GM12878 (cell line): Measurements from ENCODE around the gene RESP18. TPM values are rescaled to one million over a fixed set of nuclear protein-coding genes. Genes with fewer than 3 reads are reported as not detected.
A peak's percentile ranks its signal among the peaks of the same experiment; 100 is the strongest.

ENCODE experiments used
- ATAC-seq: fragments of 200-7000 bp; cut with Tn5 transposase; 3 replicates; pipeline ENCODE4 v1.9.1; 2020; ENCODE audit warnings: mild to moderate bottlenecking, moderate library complexity
- BruUV-seq: library from RNA; stranded (reverse); fragments of 400-500 nt; replicated peaks from 2 replicates; lab custom pipeline; 2021; lab: Mats Ljungman, UMichigan
- CTCF ChIA-PET: fragments of 300-600 bp; sonication (Branson Sonifier 250); formaldehyde crosslinking; extraction: SDS; loops from one replicate; lab custom pipeline; 2021; ENCODE audit warnings: inconsistent platforms; lab: Yijun Ruan, JAX
- POLR2A ChIA-PET: fragments of 350-600 bp; formaldehyde crosslinking; extraction: SDS; loops from one replicate; lab custom pipeline; 2021; ENCODE audit warnings: inconsistent platforms; lab: Charles Lee
- RAD21 ChIA-PET: fragments of 300-600 bp; sonication (Branson Sonifier 250); formaldehyde crosslinking; loops from one replicate; lab custom pipeline; 2023; ENCODE audit warnings: antibody characterized with exemption; ENCODE audit not compliant: unreplicated experiment; lab: Charles Lee
- SMC1A ChIA-PET: fragments of 300-600 bp; sonication (Branson Sonifier 250); formaldehyde crosslinking; loops from one replicate; lab custom pipeline; 2023; ENCODE audit not compliant: unreplicated experiment, uncharacterized antibody; lab: Charles Lee
- DNase-seq: peaks from one replicate; pipeline ENCODE4 v3.0.0-alpha.2; 2011; ENCODE audit warnings: low read depth, low spot score
- FAIRE-seq: peaks from 3 replicates; lab custom pipeline; 2011; peaks lifted over from hg19 to GRCh38; lab: Jason Lieb, UNC
- H2AFZ ChIP-seq: 2 replicates; pipeline ENCODE4 v1.6.0; 2011; ENCODE audit warnings: low read depth, low read length, control low read depth; ENCODE audit not compliant: control insufficient read depth
- H3K27ac ChIP-seq: 2 replicates; pipeline ENCODE4 v1.5.1; 2011; ENCODE audit warnings: control low read depth; ENCODE audit not compliant: control insufficient read depth, insufficient read depth
- H3K27me3 ChIP-seq, 2 experiments: replicated peaks in 1 of 2; 2 replicates each; pipeline versions ENCODE4 v1.6.0 to v1.6.1; 2011; ENCODE audit warnings: low read length in 1 of 2; ENCODE audit not compliant: control insufficient read depth in 2 of 2, insufficient read depth in 2 of 2
- H3K36me3 ChIP-seq, 2 experiments: 2 replicates each; pipeline ENCODE4 v1.5.1; 2011; ENCODE audit warnings: low read length in 1 of 2; ENCODE audit not compliant: control insufficient read depth in 2 of 2, insufficient read depth in 2 of 2
- H3K4me1 ChIP-seq: 2 replicates; pipeline ENCODE4 v1.6.1; 2011; ENCODE audit warnings: mild to moderate bottlenecking, low read length, moderate library complexity, mixed read lengths; ENCODE audit not compliant: control insufficient read depth, insufficient read depth
- H3K4me2 ChIP-seq: 2 replicates; pipeline ENCODE4 v1.6.0; 2011; ENCODE audit warnings: control low read depth; ENCODE audit not compliant: control insufficient read depth, insufficient read depth
- H3K4me3 ChIP-seq: fragments of 200-600 bp; sonication (generic); 2 replicates; pipeline ENCODE4 v1.5.1; 2016
- H3K79me2 ChIP-seq: 2 replicates; pipeline ENCODE4 v1.6.0; 2011; ENCODE audit warnings: low read length; ENCODE audit not compliant: control insufficient read depth, insufficient read depth
- H3K9ac ChIP-seq: 2 replicates; pipeline ENCODE4 v1.8.0; 2011; ENCODE audit warnings: low read length, control low read depth, mixed read lengths; ENCODE audit not compliant: control insufficient read depth, insufficient read depth
- H3K9me3 ChIP-seq: replicated peaks from 3 replicates; pipeline ENCODE4 v1.5.1; 2011; ENCODE audit warnings: mild to moderate bottlenecking, low read length; ENCODE audit not compliant: control insufficient read depth, insufficient read depth
- H4K20me1 ChIP-seq: 2 replicates; pipeline ENCODE4 v1.6.0; 2011; ENCODE audit not compliant: control insufficient read depth, insufficient read depth
- ASH2L ChIP-seq: fragments of 300-600, 200-600 bp; sonication (generic); IDR thresholded peaks from 2 replicates; pipeline ENCODE4 v1.6.1; 2017; ENCODE audit warnings: low read depth, mild to moderate bottlenecking, borderline replicate concordance
- CEBPB ChIP-seq, 2 experiments: fragments of 150-350 bp in 1 of 2; IDR thresholded peaks; 2 replicates each; pipeline ENCODE4 v1.6.1; 2012 to 2014; ENCODE audit warnings: low read depth in 2 of 2, low read length in 2 of 2, borderline replicate concordance in 1 of 2, inconsistent platforms in 1 of 2
- CTCF ChIP-seq, 3 experiments: IDR thresholded peaks in 2 of 3; conservative IDR thresholded peaks in 1 of 3; 2 replicates each; pipeline ENCODE4 v1.5.1; 2011; ENCODE audit warnings: low read depth in 3 of 3, low read length in 3 of 3, mild to moderate bottlenecking in 3 of 3, control low read depth in 2 of 3, moderate library complexity in 2 of 3, inconsistent platforms in 1 of 3, mixed read lengths in 1 of 3; ENCODE audit not compliant: control insufficient read depth in 2 of 3, insufficient read depth in 1 of 3; ENCODE audit errors: extremely low read depth in 1 of 3
- RAD21 ChIP-seq: IDR thresholded peaks from 2 replicates; pipeline ENCODE4 v1.6.1; 2011; ENCODE audit warnings: mild to moderate bottlenecking, low read depth, low read length, moderate library complexity; ENCODE audit not compliant: insufficient read depth
- RUNX3 ChIP-seq: IDR thresholded peaks from 2 replicates; pipeline ENCODE4 v1.6.1; 2012; ENCODE audit warnings: low read length, inconsistent platforms
- SMAD1 ChIP-seq: fragments of 450-650 bp; IDR thresholded peaks from 2 replicates; pipeline ENCODE4 v1.6.1; 2018; ENCODE audit warnings: mild to moderate bottlenecking, low read depth; ENCODE audit not compliant: partially characterized antibody
- SMARCA5 ChIP-seq: fragments of 450-650 bp; IDR thresholded peaks from 2 replicates; pipeline ENCODE4 v1.6.1; 2017; ENCODE audit warnings: mild to moderate bottlenecking
- SMC3 ChIP-seq: IDR thresholded peaks from 2 replicates; pipeline ENCODE4 v1.6.1; 2011; ENCODE audit warnings: low read length, improper control_type of control experiment, borderline replicate concordance
- TBL1XR1 ChIP-seq: IDR thresholded peaks from 2 replicates; pipeline ENCODE4 v1.6.1; 2012; ENCODE audit warnings: low read depth, low read length, improper control_type of control experiment
- TCF12 ChIP-seq: IDR thresholded peaks from 2 replicates; pipeline ENCODE4 v1.6.1; 2011; ENCODE audit warnings: low read depth, mild to moderate bottlenecking, low read length
- ZBTB33 ChIP-seq: fragments of 450-650 bp; IDR thresholded peaks from 2 replicates; pipeline ENCODE4 v1.6.1; 2017; ENCODE audit warnings: mild to moderate bottlenecking
- WGBS: methylation state at CpG from one replicate; pipeline ENCODE4 v1.1.6; 2016; ENCODE audit warnings: low lambda C conversion rate; ENCODE audit not compliant: insufficient replicate concordance, insufficient coverage; ENCODE audit errors: missing lambda C conversion rate; 5-methylcytosine and 5-hydroxymethylcytosine counted together
- in situ Hi-C: fragments of 300-500 bp; cut with MboI; formaldehyde crosslinking; loops from 9 replicates; pipeline ENCODE4 v1.14.3; 2018; ENCODE audit warnings: mixed read lengths
- intact Hi-C: fragments of 100-400 bp; cut with micrococcal nuclease; formaldehyde crosslinking; loops from one replicate; pipeline ENCODE4 v1.14.2; 2022; ENCODE audit not compliant: unreplicated experiment
- polyA plus RNA-seq, 11 experiments: library from polyadenylated mRNA; depleted of rRNA in 4 of 11; unstranded in 6 of 11; stranded (reverse) in 5 of 11; fragments of >200 nt; fragmentation: Nextera tagmentation in 4 of 11; fragmentation: Illumina TruSeq in 1 of 11; extraction: Ambion mirVana in 4 of 11; extraction: Trizol in 1 of 11; gene quantifications; 1 replicate in 1 of 11; 2 replicates in 10 of 11; pipeline versions ENCODE4 v1.2.1 to v1.2.3, GENCODE V29; 2011 to 2016; ENCODE audit warnings: inconsistent platforms in 2 of 11, missing spikeins in 2 of 11, low read depth in 1 of 11
- total RNA-seq, 4 experiments: library from RNA; depleted of rRNA in 3 of 4; stranded (reverse); fragments of >200 nt in 3 of 4; fragmentation: Illumina TruSeq in 1 of 4; extraction: Trizol in 1 of 4; gene quantifications; 2 replicates each; pipeline versions ENCODE4 v1.2.1 to v1.2.3, GENCODE V29; 2013 to 2021
- TF ChIP-seq, protein P1 (sequence below): fragments of 450-650 bp; IDR thresholded peaks from 2 replicates; pipeline ENCODE4 v1.6.1; 2017; ENCODE audit warnings: mild to moderate bottlenecking, moderate library complexity

The RESP18 gene
- total and polyA plus RNA-seq, 10 of the 15 experiments (the other 5 are each of a cell fraction or from before 2014, with no cell fraction given) = not detected

GRCh38 chr2:219352448-219353023 lies 20.0 kb upstream of the RESP18 start:
- WGBS = 1% methylated on average over 5 of the region's 5 CpGs
- Histone ChIP-seq H3K27me3 (peaks cover 0 to 2% of the 10 kb centered on the region in 2 experiments; a peak in 2 of 4 replicates), H3K4me1 (no peaks in the 10 kb centered on the region), H3K27ac (no peak overlapping the region), H3K9ac (no peak overlapping the region), H2AFZ (no peak overlapping the region), H4K20me1 (no peaks in the 10 kb centered on the region), H3K79me2 (no peaks in the 10 kb centered on the region)
- intact Hi-C loops (loop anchor here (1.0 kb wide), 1 partner anchor 192 kb away; the partner anchor contains the start of gene NHEJ1), in situ Hi-C loops (no loop called here)
- DNase-seq = no peak
- BruUV-seq = no TSS peak
- ChIA-PET RAD21 (interaction anchor here (3.1 kb wide), 1 partner anchor 193 kb away, joined by 9 read pairs; no protein-coding TSS in a partner anchor), SMC1A (interaction anchor here (1.3 kb wide), 1 partner anchor 195 kb away, joined by 4 read pairs; no protein-coding TSS in a partner anchor), POLR2A (no interaction called here)
- ATAC-seq = peak; percentile 97
- FAIRE-seq = peak; percentile 44
- TF ChIP-seq TBL1XR1 (no peak), TCF12 (no peak), CEBPB (IDR thresholded peaks at IDR 0.05; ENCODE audit: borderline replicate concordance in 1 of 2, low read depth in 2 of 2, low read length in 2 of 2) (no peak), RAD21 (peak; percentile 64), ASH2L (no peak), SMAD1 (no peak), SMC3 (peak; percentile 44; the same call in 1 of the 2 replicates), CTCF (IDR thresholded peaks at IDR 0.05 in 2 of 3, conservative IDR thresholded peaks at IDR 0.05 in 1 of 3; ENCODE audit: control insufficient read depth in 2 of 3, extremely low read depth in 1 of 3, insufficient read depth in 1 of 3, low read depth in 3 of 3, low read length in 3 of 3) (peak; percentile 55 to 80 (median 73)), ZBTB33 (no peak), RUNX3 (no peak), SMARCA5 (no peak)
- TF ChIP-seq, protein P1, sequence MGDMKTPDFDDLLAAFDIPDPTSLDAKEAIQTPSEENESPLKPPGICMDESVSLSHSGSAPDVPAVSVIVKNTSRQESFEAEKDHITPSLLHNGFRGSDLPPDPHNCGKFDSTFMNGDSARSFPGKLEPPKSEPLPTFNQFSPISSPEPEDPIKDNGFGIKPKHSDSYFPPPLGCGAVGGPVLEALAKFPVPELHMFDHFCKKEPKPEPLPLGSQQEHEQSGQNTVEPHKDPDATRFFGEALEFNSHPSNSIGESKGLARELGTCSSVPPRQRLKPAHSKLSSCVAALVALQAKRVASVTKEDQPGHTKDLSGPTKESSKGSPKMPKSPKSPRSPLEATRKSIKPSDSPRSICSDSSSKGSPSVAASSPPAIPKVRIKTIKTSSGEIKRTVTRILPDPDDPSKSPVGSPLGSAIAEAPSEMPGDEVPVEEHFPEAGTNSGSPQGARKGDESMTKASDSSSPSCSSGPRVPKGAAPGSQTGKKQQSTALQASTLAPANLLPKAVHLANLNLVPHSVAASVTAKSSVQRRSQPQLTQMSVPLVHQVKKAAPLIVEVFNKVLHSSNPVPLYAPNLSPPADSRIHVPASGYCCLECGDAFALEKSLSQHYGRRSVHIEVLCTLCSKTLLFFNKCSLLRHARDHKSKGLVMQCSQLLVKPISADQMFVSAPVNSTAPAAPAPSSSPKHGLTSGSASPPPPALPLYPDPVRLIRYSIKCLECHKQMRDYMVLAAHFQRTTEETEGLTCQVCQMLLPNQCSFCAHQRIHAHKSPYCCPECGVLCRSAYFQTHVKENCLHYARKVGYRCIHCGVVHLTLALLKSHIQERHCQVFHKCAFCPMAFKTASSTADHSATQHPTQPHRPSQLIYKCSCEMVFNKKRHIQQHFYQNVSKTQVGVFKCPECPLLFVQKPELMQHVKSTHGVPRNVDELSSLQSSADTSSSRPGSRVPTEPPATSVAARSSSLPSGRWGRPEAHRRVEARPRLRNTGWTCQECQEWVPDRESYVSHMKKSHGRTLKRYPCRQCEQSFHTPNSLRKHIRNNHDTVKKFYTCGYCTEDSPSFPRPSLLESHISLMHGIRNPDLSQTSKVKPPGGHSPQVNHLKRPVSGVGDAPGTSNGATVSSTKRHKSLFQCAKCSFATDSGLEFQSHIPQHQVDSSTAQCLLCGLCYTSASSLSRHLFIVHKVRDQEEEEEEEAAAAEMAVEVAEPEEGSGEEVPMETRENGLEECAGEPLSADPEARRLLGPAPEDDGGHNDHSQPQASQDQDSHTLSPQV = no peak
- TF ChIP-seq, all 136 proteins: peak for 3
- CTCF ChIA-PET = interaction anchor here (0.6 to 3.7 kb wide), 9 partner anchors 11 to 196 kb away, joined by 3 to 18 read pairs (median 4); partner anchors contain the start of gene TUBA4A
- no peaks in the 10 kb centered on the region for H3K9me3 ChIP-seq
- H3K4me2 ChIP-seq = no peak overlapping the region
- no peak overlapping the region for H3K4me3 ChIP-seq
- H3K36me3 ChIP-seq = no peaks in the 10 kb centered on the region
